DOHH2 (cell line): ENCODE data around the gene CDKAL1.
"Not testable (repeated sequence)": the region's sequence is repeated elsewhere in the genome, so short reads cannot be mapped to it uniquely, and the experiment has no call there.

Experiments
- H3F3A ChIP-seq: fragments of 200-600 bp; sonication (generic), shearing (Covaris generic); 2 replicates; pipeline ENCODE4 v1.6.0; 2016; ENCODE audit warnings: antibody characterized with exemption, mild to moderate bottlenecking; ENCODE audit not compliant: control insufficient read depth, insufficient read depth
- H3K27ac ChIP-seq: fragments of 200-600 bp; sonication (generic); 2 replicates; pipeline ENCODE4 v1.5.1; 2014; ENCODE audit warnings: low read depth, mild to moderate bottlenecking, low read length, moderate library complexity
- H3K27me3 ChIP-seq: fragments of 200-600 bp; sonication (generic); 2 replicates; pipeline ENCODE4 v1.6.1; 2014; ENCODE audit warnings: mild to moderate bottlenecking, low read length, mixed read lengths; ENCODE audit not compliant: control insufficient read depth
- H3K36me3 ChIP-seq: fragments of 200-600 bp; sonication (generic); 2 replicates; pipeline ENCODE4 v1.6.1; 2014; ENCODE audit warnings: mild to moderate bottlenecking, low read length, moderate library complexity, mixed read lengths; ENCODE audit not compliant: control insufficient read depth
- H3K4me1 ChIP-seq: fragments of 200-600 bp; sonication (generic); 2 replicates; pipeline ENCODE4 v1.6.1; 2014; ENCODE audit warnings: mild to moderate bottlenecking, low read length, mixed read lengths; ENCODE audit not compliant: control insufficient read depth
- H3K4me2 ChIP-seq: fragments of 200-600 bp; sonication (generic); 2 replicates; pipeline ENCODE4 v1.6.0; 2014; ENCODE audit warnings: mild to moderate bottlenecking, low read length, moderate library complexity
- H3K4me3 ChIP-seq: fragments of 200-600 bp; sonication (generic); 2 replicates; pipeline ENCODE4 v1.5.1; 2014; ENCODE audit warnings: mild to moderate bottlenecking, low read length, mixed read lengths
- H3K79me2 ChIP-seq: fragments of 200-600 bp; sonication (generic); 2 replicates; pipeline ENCODE4 v1.6.1; 2014; ENCODE audit warnings: mild to moderate bottlenecking, low read length, mixed read lengths; ENCODE audit not compliant: control insufficient read depth
- H3K9me2 ChIP-seq: fragments of 200-600 bp; sonication (generic); replicated peaks from 2 replicates; pipeline ENCODE4 v1.6.1; 2014; ENCODE audit warnings: mild to moderate bottlenecking, low read length, mixed read lengths; ENCODE audit not compliant: control insufficient read depth
- H3K9me3 ChIP-seq: fragments of 200-600 bp; sonication (generic); 2 replicates; pipeline ENCODE4 v1.6.1; 2014; ENCODE audit warnings: antibody characterized with exemption, low read length, mixed read lengths; ENCODE audit not compliant: control insufficient read depth, insufficient read depth
- H4K20me1 ChIP-seq: fragments of 200-600 bp; sonication (generic); 2 replicates; pipeline ENCODE4 v1.6.0; 2014; ENCODE audit warnings: low read depth, mild to moderate bottlenecking, antibody characterized with exemption, low read length, moderate library complexity; ENCODE audit not compliant: control insufficient read depth, insufficient read depth
- EZH2phosphoT487 ChIP-seq: fragments of 200-600 bp; sonication (generic); IDR thresholded peaks from 2 replicates; pipeline ENCODE4 v1.6.1; 2017; ENCODE audit warnings: borderline replicate concordance, mild to moderate bottlenecking, antibody characterized with exemption, low read length, moderate library complexity, mixed read lengths
- TF ChIP-seq, protein P1 (sequence below): fragments of 200-600 bp; sonication (generic); IDR thresholded peaks from one replicate; pipeline ENCODE4 v1.5.1; 2014; ENCODE audit warnings: antibody characterized with exemption, mild to moderate bottlenecking, low read depth, low read length; ENCODE audit not compliant: poor library complexity, severe bottlenecking

The CDKAL1 gene

GRCh38 chr6:20529086-20529448 lies 5.2 kb upstream of the CDKAL1 start:
- H3K4me3 ChIP-seq, H3K9me3 ChIP-seq, H3K79me2 ChIP-seq, H3K27ac ChIP-seq, H3K27me3 ChIP-seq, H4K20me1 ChIP-seq, H3K4me2 ChIP-seq, H3K36me3 ChIP-seq, H3K9me2 ChIP-seq, H3F3A ChIP-seq: not testable (repeated sequence)
- H3K4me1 ChIP-seq: peaks cover 14% of the 10 kb centered on the region
- TF ChIP-seq, protein P1, sequence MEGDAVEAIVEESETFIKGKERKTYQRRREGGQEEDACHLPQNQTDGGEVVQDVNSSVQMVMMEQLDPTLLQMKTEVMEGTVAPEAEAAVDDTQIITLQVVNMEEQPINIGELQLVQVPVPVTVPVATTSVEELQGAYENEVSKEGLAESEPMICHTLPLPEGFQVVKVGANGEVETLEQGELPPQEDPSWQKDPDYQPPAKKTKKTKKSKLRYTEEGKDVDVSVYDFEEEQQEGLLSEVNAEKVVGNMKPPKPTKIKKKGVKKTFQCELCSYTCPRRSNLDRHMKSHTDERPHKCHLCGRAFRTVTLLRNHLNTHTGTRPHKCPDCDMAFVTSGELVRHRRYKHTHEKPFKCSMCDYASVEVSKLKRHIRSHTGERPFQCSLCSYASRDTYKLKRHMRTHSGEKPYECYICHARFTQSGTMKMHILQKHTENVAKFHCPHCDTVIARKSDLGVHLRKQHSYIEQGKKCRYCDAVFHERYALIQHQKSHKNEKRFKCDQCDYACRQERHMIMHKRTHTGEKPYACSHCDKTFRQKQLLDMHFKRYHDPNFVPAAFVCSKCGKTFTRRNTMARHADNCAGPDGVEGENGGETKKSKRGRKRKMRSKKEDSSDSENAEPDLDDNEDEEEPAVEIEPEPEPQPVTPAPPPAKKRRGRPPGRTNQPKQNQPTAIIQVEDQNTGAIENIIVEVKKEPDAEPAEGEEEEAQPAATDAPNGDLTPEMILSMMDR: peak; percentile 41

- Histone ChIP-seq H3K79me2 (peaks cover 34% of the 10 kb centered on the region), H3K4me3 (no peak overlapping the region), H3K27me3 (no peaks in the 10 kb centered on the region), H4K20me1 (no peaks in the 10 kb centered on the region), H3K4me2 (no peak overlapping the region), H3K36me3 (peaks cover 19% of the 10 kb centered on the region), H3K4me1 (peaks cover 24% of the 10 kb centered on the region), H3K9me2 (no peaks in the 10 kb centered on the region), H3K27ac (no peak overlapping the region), H3F3A (0 out of 2 replicates have a peak, but pooled peaks cover 3% of the 10 kb centered on the region), H3K9me3 (no peaks in the 10 kb centered on the region)
- TF ChIP-seq, protein P1: no peak
- no peak for TF ChIP-seq EZH2phosphoT487
Observed at GRCh38 chr6:20532881-20533280, 1.4 kb upstream of the CDKAL1 start.

DNA sequence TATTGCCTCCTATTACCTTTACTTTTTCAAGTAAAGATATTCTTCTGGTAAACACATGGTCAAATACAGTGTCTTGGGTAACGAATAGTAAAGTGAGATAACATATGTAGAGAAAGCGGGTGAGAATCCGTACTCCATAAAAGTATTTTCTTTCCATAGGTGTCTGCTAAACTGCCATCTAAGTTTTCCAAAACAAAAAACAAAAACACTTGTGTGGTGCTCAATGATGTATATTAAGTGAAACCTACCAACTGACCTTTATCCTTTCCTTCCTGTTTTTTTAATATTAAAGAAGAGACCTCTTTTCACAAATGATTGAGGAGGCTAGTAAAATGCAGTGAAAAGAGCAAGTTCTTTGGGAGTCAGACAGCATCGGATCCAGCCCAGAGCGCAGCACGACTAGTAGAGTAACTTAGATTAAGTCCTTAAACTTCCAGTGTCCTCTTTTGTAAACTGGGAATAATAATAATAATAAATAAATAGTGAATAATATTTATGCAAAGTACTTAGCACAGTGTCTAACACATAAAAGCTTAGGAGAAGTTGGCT lies 437 bp upstream of the CDKAL1 start:
- H3K36me3 ChIP-seq: peaks cover 25% of the 10 kb centered on the region
- TF ChIP-seq EZH2phosphoT487: no peak
- TF ChIP-seq, protein P1: no peak
- peak overlapping the region; percentile 74 for H3K4me2 ChIP-seq
- no peaks in the 10 kb centered on the region for H3K9me2 ChIP-seq
- H3F3A ChIP-seq: 0 out of 2 replicates have a peak, but pooled peaks cover 3% of the 10 kb centered on the region
- no peaks in the 10 kb centered on the region for H3K9me3 ChIP-seq
- no peaks in the 10 kb centered on the region for H3K27me3 ChIP-seq
- no peak overlapping the region for H3K27ac ChIP-seq
- no peaks in the 10 kb centered on the region for H4K20me1 ChIP-seq
- H3K4me1 ChIP-seq: peaks cover 17% of the 10 kb centered on the region
- H3K79me2 ChIP-seq: peaks cover 44% of the 10 kb centered on the region
- H3K4me3 ChIP-seq: peak overlapping the region; percentile 79
